ENCODE data around the gene KIAA1671. TPM values are rescaled to one million over a fixed set of nuclear protein-coding genes. Genes with fewer than 3 reads are reported as not detected.

KIAA1671 gene
- total RNA-seq, 2 donors from 2014 or later = 16.8 to 21.7 TPM

DNA sequence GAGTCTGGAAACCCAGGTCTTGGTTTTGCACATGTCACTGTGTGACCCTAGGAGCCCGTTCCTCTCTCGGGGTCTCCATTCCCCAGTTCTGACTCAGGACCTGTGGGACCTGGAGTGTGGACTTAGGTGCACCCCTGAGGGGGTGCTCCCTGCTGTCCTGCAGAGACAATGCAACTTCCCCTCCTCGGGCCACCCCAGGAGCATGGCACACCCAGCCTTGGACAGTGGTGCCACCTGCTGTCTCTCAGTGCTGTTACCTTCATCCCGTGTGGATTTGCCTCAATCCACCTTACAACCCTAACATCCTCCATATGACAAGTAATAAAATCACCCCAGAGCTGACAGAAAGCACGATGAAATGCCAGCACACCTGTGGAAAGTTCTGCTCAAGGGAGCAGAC, 219.6 kb downstream of the KIAA1671 start:
- Histone ChIP-seq H3K27me3 (no peaks in the 10 kb centered on the region), H3K36me3 (peaks cover 30% of the 10 kb centered on the region), H3K4me1 (no peaks in the 10 kb centered on the region), H3K9me3 (no peaks in the 10 kb centered on the region), H3K4me3 (no peak overlapping the region), H3K27ac (no peak overlapping the region)
- TF ChIP-seq, protein P1, sequence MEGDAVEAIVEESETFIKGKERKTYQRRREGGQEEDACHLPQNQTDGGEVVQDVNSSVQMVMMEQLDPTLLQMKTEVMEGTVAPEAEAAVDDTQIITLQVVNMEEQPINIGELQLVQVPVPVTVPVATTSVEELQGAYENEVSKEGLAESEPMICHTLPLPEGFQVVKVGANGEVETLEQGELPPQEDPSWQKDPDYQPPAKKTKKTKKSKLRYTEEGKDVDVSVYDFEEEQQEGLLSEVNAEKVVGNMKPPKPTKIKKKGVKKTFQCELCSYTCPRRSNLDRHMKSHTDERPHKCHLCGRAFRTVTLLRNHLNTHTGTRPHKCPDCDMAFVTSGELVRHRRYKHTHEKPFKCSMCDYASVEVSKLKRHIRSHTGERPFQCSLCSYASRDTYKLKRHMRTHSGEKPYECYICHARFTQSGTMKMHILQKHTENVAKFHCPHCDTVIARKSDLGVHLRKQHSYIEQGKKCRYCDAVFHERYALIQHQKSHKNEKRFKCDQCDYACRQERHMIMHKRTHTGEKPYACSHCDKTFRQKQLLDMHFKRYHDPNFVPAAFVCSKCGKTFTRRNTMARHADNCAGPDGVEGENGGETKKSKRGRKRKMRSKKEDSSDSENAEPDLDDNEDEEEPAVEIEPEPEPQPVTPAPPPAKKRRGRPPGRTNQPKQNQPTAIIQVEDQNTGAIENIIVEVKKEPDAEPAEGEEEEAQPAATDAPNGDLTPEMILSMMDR (IDR thresholded peaks at IDR 0.05) = peak in 1 of 2 donors; percentile 72
- DNase-seq (ENCODE audit: low spot score) = no peak

GRCh38 chr22:25174156-25174887, 221.8 kb downstream of the KIAA1671 start:
- no peak for DNase-seq (ENCODE audit: low spot score)
- H3K36me3 ChIP-seq = peaks cover 42% of the 10 kb centered on the region
- no peaks in the 10 kb centered on the region for H3K4me1 ChIP-seq
- no peak overlapping the region for H3K4me3 ChIP-seq
- TF ChIP-seq, protein P1 (IDR thresholded peaks at IDR 0.05) = no peak
- no peaks in the 10 kb centered on the region for H3K27me3 ChIP-seq
- H3K9me3 ChIP-seq = peaks cover 0 to 2% of the 10 kb centered on the region in 2 donors
- H3K27ac ChIP-seq = no peak overlapping the region

DNA sequence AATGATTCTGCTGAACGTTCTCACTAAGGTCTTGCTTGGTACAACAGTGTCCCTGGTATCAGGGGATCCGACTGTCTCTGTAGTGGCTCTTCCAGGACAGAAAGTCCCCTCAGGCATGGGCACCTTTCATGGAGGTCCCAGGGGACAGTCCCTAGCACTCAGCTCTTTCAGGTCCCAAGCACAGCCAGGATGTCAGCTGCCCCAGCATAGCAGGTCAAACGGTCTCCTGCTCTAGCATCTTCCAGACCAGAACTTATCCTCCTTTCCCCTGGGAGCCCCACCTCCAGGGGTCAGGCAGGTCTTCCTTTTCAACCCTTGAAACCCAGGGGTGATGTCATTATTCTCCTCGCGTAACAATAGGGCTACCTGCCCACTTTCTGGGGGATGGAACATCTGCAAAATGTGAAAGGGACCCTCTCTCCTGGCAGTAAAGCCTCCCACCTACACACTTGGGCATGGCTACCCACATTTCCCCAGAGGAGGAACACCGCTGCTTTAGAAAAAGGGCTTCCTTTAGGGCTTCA, 222.4 kb downstream of the KIAA1671 start:
- H3K36me3 ChIP-seq = peaks cover 47% of the 10 kb centered on the region
- TF ChIP-seq, protein P1 (IDR thresholded peaks at IDR 0.05) = no peak

DNA sequence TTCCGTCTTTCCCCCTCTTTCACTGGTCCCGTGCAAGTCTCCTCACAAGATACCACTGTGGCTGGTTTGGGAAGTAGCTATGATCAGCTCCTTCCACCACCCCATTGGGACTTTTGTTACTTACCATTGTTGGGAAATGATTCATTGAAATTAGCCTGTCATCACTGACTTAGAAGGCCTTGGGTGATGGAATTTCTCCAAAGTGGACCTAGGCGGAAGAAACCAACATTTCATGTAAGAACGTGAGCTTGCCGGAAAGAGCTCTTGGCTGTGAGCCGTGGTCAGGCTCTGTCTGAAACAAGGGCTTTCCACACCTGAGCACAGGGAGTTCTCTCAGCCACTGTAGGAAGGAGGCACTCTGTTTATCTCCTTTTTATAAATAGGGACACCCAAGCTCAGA, 223.7 kb downstream of the KIAA1671 start:
- TF ChIP-seq, protein P1 (IDR thresholded peaks at IDR 0.05) = no peak
- Histone ChIP-seq H3K4me1 (no peaks in the 10 kb centered on the region), H3K9me3 (peaks cover 0 to 8% of the 10 kb centered on the region in 2 donors), H3K36me3 (peaks cover 41% of the 10 kb centered on the region), H3K27ac (no peak overlapping the region), H3K27me3 (no peaks in the 10 kb centered on the region), H3K4me3 (no peak overlapping the region)
- no peak for DNase-seq (ENCODE audit: low spot score)

More for the DNA sequence above, 222.4 kb downstream of the KIAA1671 start:
- H3K4me1 ChIP-seq = no peaks in the 10 kb centered on the region
- no peaks in the 10 kb centered on the region for H3K27me3 ChIP-seq
- DNase-seq (ENCODE audit: low spot score) = no peak
- no peak overlapping the region for H3K4me3 ChIP-seq
- no peak overlapping the region for H3K27ac ChIP-seq
- H3K9me3 ChIP-seq = peaks cover 0 to 8% of the 10 kb centered on the region in 2 donors

GRCh38 chr22:25176799-25177198, 224.3 kb downstream of the KIAA1671 start:
- H3K9me3 ChIP-seq = peaks cover 0 to 8% of the 10 kb centered on the region in 2 donors
- H3K4me1 ChIP-seq = no peaks in the 10 kb centered on the region
- no peak overlapping the region for H3K4me3 ChIP-seq
- peaks cover 44% of the 10 kb centered on the region for H3K36me3 ChIP-seq
- DNase-seq (ENCODE audit: low spot score) = no peak
- H3K27ac ChIP-seq = no peak overlapping the region
- TF ChIP-seq, protein P1 (IDR thresholded peaks at IDR 0.05) = no peak
- H3K27me3 ChIP-seq = no peaks in the 10 kb centered on the region
